ENCODE measurements around the gene COASY.

The COASY gene

DNA sequence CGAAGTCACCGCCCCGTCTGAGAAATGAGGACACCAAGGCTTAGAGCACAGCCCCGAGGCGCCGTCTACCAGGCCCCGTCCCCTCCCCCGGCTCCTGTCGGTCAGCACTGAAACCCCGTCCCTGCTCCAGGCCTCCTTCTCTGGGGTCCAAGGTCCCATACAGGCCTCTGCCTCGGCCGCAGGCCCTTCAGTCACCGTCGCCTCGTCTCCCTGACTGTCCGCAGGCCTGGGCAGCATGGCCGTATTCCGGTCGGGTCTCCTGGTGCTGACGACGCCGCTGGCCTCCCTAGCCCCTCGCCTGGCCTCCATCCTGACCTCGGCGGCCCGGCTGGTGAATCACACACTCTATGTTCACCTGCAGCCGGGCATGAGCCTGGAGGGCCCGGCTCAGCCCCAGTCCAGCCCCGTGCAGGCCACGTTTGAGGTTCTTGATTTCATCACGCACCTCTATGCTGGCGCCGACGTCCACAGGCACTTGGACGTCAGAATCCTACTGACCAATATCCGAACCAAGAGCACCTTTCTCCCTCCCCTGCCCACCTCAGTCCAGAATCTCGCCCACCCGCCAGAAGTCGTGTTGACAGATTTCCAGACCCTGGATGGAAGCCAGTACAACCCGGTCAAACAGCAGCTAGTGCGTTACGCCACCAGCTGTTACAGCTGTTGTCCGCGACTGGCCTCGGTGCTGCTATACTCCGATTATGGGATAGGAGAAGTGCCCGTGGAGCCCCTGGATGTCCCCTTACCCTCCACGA is 617 bp downstream of the COASY start:
- POLR2A ChIA-PET = no interaction called here
- TF ChIP-seq, protein P1, sequence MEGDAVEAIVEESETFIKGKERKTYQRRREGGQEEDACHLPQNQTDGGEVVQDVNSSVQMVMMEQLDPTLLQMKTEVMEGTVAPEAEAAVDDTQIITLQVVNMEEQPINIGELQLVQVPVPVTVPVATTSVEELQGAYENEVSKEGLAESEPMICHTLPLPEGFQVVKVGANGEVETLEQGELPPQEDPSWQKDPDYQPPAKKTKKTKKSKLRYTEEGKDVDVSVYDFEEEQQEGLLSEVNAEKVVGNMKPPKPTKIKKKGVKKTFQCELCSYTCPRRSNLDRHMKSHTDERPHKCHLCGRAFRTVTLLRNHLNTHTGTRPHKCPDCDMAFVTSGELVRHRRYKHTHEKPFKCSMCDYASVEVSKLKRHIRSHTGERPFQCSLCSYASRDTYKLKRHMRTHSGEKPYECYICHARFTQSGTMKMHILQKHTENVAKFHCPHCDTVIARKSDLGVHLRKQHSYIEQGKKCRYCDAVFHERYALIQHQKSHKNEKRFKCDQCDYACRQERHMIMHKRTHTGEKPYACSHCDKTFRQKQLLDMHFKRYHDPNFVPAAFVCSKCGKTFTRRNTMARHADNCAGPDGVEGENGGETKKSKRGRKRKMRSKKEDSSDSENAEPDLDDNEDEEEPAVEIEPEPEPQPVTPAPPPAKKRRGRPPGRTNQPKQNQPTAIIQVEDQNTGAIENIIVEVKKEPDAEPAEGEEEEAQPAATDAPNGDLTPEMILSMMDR (IDR thresholded peaks at IDR 0.05; ENCODE audit: insufficient read depth, low read length, missing control alignments) = no peak
- CTCF ChIA-PET = interaction anchor here (6.5 kb wide), 1 partner anchor 16 kb away, joined by 53 read pairs; the partner anchor contains the start of gene PSMC3IP
- peak overlapping the region; percentile 83 for H3K4me3 ChIP-seq (ENCODE audit: low read depth, low read length)
- no peak for DNase-seq (ENCODE audit: low read depth, low spot score)

- peak overlapping the region; percentile 83 for H3K4me3 ChIP-seq (ENCODE audit: low read depth, low read length)
- TF ChIP-seq, protein P1 (IDR thresholded peaks at IDR 0.05; ENCODE audit: insufficient read depth, low read length, missing control alignments) = no peak
- DNase-seq (ENCODE audit: low read depth, low spot score) = no peak
- CTCF ChIA-PET = interaction anchor here (6.5 kb wide), 1 partner anchor 15 kb away, joined by 53 read pairs; the partner anchor contains the start of gene PSMC3IP
- POLR2A ChIA-PET = no interaction called here
Observed at GRCh38 chr17:42563143-42563509, 1.2 kb downstream of the COASY start.

- CTCF ChIA-PET = interaction anchor here (6.5 kb wide), 1 partner anchor 15 kb away, joined by 53 read pairs; the partner anchor contains the start of gene PSMC3IP
Observed at GRCh38 chr17:42563543-42563942, 1.6 kb downstream of the COASY start.

DNA sequence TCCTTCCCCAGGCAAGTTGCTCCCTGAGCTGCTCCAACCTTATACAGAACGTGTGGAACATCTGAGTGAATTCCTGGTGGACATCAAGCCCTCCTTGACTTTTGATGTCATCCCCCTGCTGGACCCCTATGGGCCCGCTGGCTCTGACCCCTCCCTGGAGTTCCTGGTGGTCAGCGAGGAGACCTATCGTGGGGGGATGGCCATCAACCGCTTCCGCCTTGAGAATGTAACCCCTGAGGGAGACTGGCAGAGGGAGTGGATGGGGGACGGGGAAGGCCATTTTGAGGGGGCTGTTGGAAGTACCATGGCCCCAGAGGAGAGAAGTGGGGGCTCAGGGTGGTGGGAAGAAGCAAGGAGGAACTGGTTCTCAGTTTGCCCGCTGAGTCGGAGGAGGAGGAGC is 2.0 kb downstream of the COASY start:
- ChIA-PET CTCF (interaction anchor here (1.0 to 6.5 kb wide), 2 partner anchors 9 to 14 kb away, joined by 3 to 53 read pairs; partner anchors contain the start of gene PSMC3IP), POLR2A (no interaction called here)

More at GRCh38 chr17:42563543-42563942, 1.6 kb downstream of the COASY start:
- POLR2A ChIA-PET = no interaction called here
- H3K4me3 ChIP-seq (ENCODE audit: low read depth, low read length) = peak overlapping the region; percentile 83
- no peak for DNase-seq (ENCODE audit: low read depth, low spot score)
- TF ChIP-seq, protein P1 (IDR thresholded peaks at IDR 0.05; ENCODE audit: insufficient read depth, low read length, missing control alignments) = no peak

DNA sequence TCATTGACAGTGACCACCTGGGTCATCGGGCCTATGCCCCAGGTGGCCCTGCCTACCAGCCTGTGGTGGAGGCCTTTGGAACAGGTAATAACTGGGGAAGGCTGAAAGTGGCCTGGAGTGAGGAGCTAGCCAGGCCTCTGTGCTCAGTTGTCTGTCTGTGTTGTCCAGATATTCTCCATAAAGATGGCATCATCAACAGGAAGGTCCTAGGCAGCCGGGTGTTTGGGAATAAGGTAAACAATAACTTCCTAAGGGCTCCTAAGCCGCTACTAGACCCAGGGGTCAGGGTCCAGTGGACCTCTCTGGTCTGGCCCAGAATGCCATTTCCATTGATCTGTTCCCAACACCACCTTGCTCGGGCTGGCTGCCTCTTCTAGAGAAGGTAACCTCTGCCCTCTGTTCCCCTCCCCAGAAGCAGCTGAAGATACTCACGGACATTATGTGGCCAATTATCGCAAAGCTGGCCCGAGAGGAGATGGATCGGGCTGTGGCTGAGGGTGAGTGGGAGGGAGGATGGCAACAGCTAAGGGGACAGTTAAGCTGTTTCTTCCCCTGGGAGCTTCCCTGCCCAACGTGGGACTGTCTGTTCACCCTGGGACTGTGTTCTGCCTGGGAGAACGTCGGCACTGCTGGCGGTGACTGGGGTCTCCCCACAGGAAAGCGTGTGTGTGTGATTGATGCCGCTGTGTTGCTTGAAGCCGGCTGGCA is 3.0 kb downstream of the COASY start:
- DNase-seq (ENCODE audit: low read depth, low spot score) = no peak
- TF ChIP-seq, protein P1 (IDR thresholded peaks at IDR 0.05; ENCODE audit: insufficient read depth, low read length, missing control alignments) = no peak
- no peak overlapping the region for H3K4me3 ChIP-seq (ENCODE audit: low read depth, low read length)
- ChIA-PET CTCF (interaction anchor here (1.0 to 6.5 kb wide), 3 partner anchors 9 to 13 kb away, joined by 3 to 53 read pairs (median 3); partner anchors contain the start of gene PSMC3IP), POLR2A (interaction anchor here (1.1 to 1.2 kb wide), 2 partner anchors 10 to 142 kb away, joined by 3 to 4 read pairs; partner anchors contain the start of gene CAVIN1)

More for the DNA sequence above, 2.0 kb downstream of the COASY start:
- TF ChIP-seq, protein P1 (IDR thresholded peaks at IDR 0.05; ENCODE audit: insufficient read depth, low read length, missing control alignments) = no peak
- H3K4me3 ChIP-seq (ENCODE audit: low read depth, low read length) = no peak overlapping the region
- no peak for DNase-seq (ENCODE audit: low read depth, low spot score)
